GM18499 (cell line): ENCODE measurements around the gene CC2D1A.
"Not testable (repeated sequence)": the region's sequence is repeated elsewhere in the genome, so short reads cannot be mapped to it uniquely, and the experiment has no call there.

Source experiments
- ATAC-seq: cut with Tn5 transposase; IDR thresholded peaks from one replicate; pipeline ENCODE4 v1.9.1; 2021; ENCODE audit warnings: moderate number of reproducible peaks; ENCODE audit not compliant: insufficient read depth, unreplicated experiment

The CC2D1A gene

GRCh38 chr19:13959962-13960862 is 54.2 kb downstream of the CC2D1A start:
- no peak for ATAC-seq

GRCh38 chr19:13960863-13961784 is 55.1 kb downstream of the CC2D1A start:
- ATAC-seq, result no peak

- no peak for ATAC-seq
Observed at GRCh38 chr19:13961826-13962698, 56.1 kb downstream of the CC2D1A start.

- no peak for ATAC-seq
Observed at GRCh38 chr19:13962699-13963602, 57.0 kb downstream of the CC2D1A start.

GRCh38 chr19:13963603-13964105 is 57.7 kb downstream of the CC2D1A start:
- ATAC-seq, result no peak

- ATAC-seq, result no peak
Observed at GRCh38 chr19:13964776-13965175, 58.8 kb downstream of the CC2D1A start.

GRCh38 chr19:13965377-13965896 is 59.4 kb downstream of the CC2D1A start:
- ATAC-seq, result no peak

GRCh38 chr19:13965926-13966683 is 60.1 kb downstream of the CC2D1A start:
- no peak for ATAC-seq

- no peak for ATAC-seq
Observed at GRCh38 chr19:13966684-13967128, 60.7 kb downstream of the CC2D1A start.

- not testable (repeated sequence) for ATAC-seq
Observed at GRCh38 chr19:13967206-13967605, 61.2 kb downstream of the CC2D1A start.

GRCh38 chr19:13968383-13968935 is 62.5 kb downstream of the CC2D1A start:
- no peak for ATAC-seq

GRCh38 chr19:13968999-13969398 is 63.0 kb downstream of the CC2D1A start:
- no peak for ATAC-seq

GRCh38 chr19:13969897-13970296 is 63.9 kb downstream of the CC2D1A start:
- no peak for ATAC-seq

GRCh38 chr19:13971868-13972267 is 65.9 kb downstream of the CC2D1A start:
- not testable (repeated sequence) for ATAC-seq

GRCh38 chr19:13972368-13973155 is 66.6 kb downstream of the CC2D1A start:
- no peak for ATAC-seq

GRCh38 chr19:13973479-13973878 is 67.5 kb downstream of the CC2D1A start:
- ATAC-seq, result not testable (repeated sequence)

- no peak for ATAC-seq
Observed at GRCh38 chr19:13974073-13974472, 68.1 kb downstream of the CC2D1A start.
